Measurements from ENCODE around the gene KLK1. TPM values are rescaled to one million over a fixed set of nuclear protein-coding genes. Genes with fewer than 3 reads are reported as not detected.

Gene KLK1
- total and polyA plus RNA-seq, 2 of the 13 experiments (the other 11 are each of a cell fraction or from before 2014, with no cell fraction given) = not detected

DNA sequence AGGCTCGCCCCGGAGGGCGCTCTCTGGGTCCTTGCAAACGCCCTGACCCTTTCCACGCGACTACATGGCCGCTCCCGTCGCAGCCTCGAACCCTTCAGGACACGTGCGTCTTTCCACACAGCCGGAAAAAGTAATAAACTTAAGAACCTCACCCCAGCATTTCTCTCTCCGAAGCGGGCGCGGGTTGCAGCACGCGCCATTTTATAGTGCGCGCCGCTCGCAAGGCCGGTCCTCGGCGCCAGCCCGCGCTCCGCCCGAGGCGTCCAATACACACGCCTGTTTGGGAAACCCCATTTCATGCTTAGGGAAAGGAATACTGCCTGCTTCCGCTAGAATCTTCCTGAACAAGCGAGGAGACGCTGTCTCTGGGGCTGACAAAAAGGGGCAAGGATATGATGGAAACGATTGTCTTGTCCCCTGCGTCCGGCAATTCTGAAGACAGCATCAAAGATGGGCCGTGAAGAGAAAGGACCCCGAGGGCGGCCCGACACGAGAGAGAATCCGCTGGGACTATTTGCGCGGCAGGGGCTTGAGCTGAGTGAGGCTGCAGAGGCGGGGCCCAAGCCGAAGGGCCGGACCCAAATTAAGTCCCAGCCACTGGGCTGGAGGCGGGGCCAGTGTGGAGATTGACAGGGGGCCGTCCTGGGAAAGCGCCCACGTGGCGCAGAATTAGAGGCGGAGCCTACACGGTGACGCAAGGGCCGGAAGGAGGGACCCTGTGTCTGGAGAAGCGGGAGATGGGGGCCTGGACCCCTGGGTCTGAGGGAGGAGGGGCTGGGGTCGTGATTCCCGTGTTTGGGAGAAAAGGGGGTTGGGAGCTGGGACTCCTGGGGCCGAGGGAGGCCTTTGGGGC is 18.9 kb downstream of the KLK1 start (continued):
- TF ChIP-seq, protein P1, sequence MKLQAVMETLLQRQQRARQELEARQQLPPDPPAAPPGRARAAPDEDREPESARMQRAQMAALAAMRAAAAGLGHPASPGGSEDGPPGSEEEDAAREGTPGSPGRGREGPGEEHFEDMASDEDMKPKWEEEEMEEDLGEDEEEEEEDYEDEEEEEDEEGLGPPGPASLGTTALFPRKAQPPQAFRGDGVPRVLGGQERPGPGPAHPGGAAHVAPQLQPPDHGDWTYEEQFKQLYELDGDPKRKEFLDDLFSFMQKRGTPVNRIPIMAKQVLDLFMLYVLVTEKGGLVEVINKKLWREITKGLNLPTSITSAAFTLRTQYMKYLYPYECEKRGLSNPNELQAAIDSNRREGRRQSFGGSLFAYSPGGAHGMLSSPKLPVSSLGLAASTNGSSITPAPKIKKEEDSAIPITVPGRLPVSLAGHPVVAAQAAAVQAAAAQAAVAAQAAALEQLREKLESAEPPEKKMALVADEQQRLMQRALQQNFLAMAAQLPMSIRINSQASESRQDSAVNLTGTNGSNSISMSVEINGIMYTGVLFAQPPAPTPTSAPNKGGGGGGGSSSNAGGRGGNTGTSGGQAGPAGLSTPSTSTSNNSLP (IDR thresholded peaks at IDR 0.05; ENCODE audit: low read depth, low read length) = peak; percentile 52; the same call in 1 of the 2 replicates
- TF ChIP-seq SKI (IDR thresholded peaks at IDR 0.05; ENCODE audit: partially characterized antibody) (peak; percentile 55), TAF1 (CRISPR knock-in tag; IDR thresholded peaks at IDR 0.05) (peak; percentile 80), HIVEP1 (CRISPR knock-in tag; IDR thresholded peaks at IDR 0.05) (0 out of 2 replicates have a peak, but pooled peaks have one; percentile 22), NFIC (IDR thresholded peaks at IDR 0.05; ENCODE audit: low read length) (no peak; the same call in 1 of the 2 replicates), ATF7 (IDR thresholded peaks at IDR 0.05) (no peak), ATF7 (CRISPR knock-in tag; IDR thresholded peaks at IDR 0.05) (peak; percentile 30; the same call in 1 of the 2 replicates), E2F5 (CRISPR knock-in tag; conservative IDR thresholded peaks at IDR 0.05) (peak; percentile 92), NCOA5 (CRISPR knock-in tag; IDR thresholded peaks at IDR 0.05) (no peak), ZNF224 (CRISPR knock-in tag; IDR thresholded peaks at IDR 0.05) (peak; percentile 27; the same call in 1 of the 2 replicates), USF2 (IDR thresholded peaks at IDR 0.05; ENCODE audit: low read depth, low read length) (peak; percentile 83), USF2 (CRISPR knock-in tag; IDR thresholded peaks at IDR 0.05; ENCODE audit: borderline replicate concordance) (peak; percentile 93; the same call in 1 of the 2 replicates), JUNB (CRISPR knock-in tag; IDR thresholded peaks at IDR 0.05; ENCODE audit: borderline replicate concordance) (no peak), HES4 (CRISPR knock-in tag; IDR thresholded peaks at IDR 0.05; ENCODE audit: borderline replicate concordance) (no peak)
- TF ChIP-seq, protein P2, sequence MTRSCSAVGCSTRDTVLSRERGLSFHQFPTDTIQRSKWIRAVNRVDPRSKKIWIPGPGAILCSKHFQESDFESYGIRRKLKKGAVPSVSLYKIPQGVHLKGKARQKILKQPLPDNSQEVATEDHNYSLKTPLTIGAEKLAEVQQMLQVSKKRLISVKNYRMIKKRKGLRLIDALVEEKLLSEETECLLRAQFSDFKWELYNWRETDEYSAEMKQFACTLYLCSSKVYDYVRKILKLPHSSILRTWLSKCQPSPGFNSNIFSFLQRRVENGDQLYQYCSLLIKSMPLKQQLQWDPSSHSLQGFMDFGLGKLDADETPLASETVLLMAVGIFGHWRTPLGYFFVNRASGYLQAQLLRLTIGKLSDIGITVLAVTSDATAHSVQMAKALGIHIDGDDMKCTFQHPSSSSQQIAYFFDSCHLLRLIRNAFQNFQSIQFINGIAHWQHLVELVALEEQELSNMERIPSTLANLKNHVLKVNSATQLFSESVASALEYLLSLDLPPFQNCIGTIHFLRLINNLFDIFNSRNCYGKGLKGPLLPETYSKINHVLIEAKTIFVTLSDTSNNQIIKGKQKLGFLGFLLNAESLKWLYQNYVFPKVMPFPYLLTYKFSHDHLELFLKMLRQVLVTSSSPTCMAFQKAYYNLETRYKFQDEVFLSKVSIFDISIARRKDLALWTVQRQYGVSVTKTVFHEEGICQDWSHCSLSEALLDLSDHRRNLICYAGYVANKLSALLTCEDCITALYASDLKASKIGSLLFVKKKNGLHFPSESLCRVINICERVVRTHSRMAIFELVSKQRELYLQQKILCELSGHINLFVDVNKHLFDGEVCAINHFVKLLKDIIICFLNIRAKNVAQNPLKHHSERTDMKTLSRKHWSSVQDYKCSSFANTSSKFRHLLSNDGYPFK (CRISPR knock-in tag; IDR thresholded peaks at IDR 0.05; ENCODE audit: borderline replicate concordance) = peak; percentile 74; the same call in 1 of the 2 replicates
- TF ChIP-seq, protein P3, sequence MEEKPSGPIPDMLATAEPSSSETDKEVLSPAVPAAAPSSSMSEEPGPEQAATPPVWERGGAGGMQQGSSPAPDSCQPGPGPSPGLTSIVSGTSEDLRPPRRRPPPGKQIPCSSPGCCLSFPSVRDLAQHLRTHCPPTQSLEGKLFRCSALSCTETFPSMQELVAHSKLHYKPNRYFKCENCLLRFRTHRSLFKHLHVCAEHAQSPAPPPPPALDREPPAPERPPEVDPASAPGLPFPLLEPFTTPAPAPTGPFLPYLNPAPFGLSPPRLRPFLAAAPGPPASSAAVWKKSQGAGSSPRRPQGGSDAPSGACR (CRISPR knock-in tag; IDR thresholded peaks at IDR 0.05) = 0 out of 2 replicates have a peak, but pooled peaks have one; percentile 69
- TF ChIP-seq, protein P4, sequence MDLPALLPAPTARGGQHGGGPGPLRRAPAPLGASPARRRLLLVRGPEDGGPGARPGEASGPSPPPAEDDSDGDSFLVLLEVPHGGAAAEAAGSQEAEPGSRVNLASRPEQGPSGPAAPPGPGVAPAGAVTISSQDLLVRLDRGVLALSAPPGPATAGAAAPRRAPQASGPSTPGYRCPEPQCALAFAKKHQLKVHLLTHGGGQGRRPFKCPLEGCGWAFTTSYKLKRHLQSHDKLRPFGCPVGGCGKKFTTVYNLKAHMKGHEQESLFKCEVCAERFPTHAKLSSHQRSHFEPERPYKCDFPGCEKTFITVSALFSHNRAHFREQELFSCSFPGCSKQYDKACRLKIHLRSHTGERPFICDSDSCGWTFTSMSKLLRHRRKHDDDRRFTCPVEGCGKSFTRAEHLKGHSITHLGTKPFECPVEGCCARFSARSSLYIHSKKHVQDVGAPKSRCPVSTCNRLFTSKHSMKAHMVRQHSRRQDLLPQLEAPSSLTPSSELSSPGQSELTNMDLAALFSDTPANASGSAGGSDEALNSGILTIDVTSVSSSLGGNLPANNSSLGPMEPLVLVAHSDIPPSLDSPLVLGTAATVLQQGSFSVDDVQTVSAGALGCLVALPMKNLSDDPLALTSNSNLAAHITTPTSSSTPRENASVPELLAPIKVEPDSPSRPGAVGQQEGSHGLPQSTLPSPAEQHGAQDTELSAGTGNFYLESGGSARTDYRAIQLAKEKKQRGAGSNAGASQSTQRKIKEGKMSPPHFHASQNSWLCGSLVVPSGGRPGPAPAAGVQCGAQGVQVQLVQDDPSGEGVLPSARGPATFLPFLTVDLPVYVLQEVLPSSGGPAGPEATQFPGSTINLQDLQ (CRISPR knock-in tag; IDR thresholded peaks at IDR 0.05) = 0 out of 2 replicates have a peak, but pooled peaks have one; percentile 66

All from HepG2 (cell line).